ENCODE measurements around the gene ATP10A. TPM values are rescaled to one million over a fixed set of nuclear protein-coding genes. Genes with fewer than 3 reads are reported as not detected.

ATP10A gene
- total RNA-seq, 1 donor from 2014 or later, result 10.6 TPM

GRCh38 chr15:25742041-25742730 is 120.9 kb downstream of the ATP10A start:
- no peak for DNase-seq (ENCODE audit: low spot score)

- no peak for DNase-seq (ENCODE audit: low spot score)
Measured at GRCh38 chr15:25741256-25741580, 121.9 kb downstream of the ATP10A start.

- DNase-seq (ENCODE audit: low spot score), result no peak
Measured at GRCh38 chr15:25740383-25741255, 122.5 kb downstream of the ATP10A start.

GRCh38 chr15:25739687-25740121 is 123.4 kb downstream of the ATP10A start:
- DNase-seq (ENCODE audit: low spot score), result no peak

GRCh38 chr15:25738171-25738965 is 124.8 kb downstream of the ATP10A start:
- no peak for DNase-seq (ENCODE audit: low spot score)

GRCh38 chr15:25737218-25737643 is 125.9 kb downstream of the ATP10A start:
- no peak for DNase-seq (ENCODE audit: low spot score)

- DNase-seq (ENCODE audit: low spot score), result no peak
Measured at GRCh38 chr15:25736461-25736860, 126.7 kb downstream of the ATP10A start.

GRCh38 chr15:25735550-25736384 is 127.4 kb downstream of the ATP10A start:
- no peak for DNase-seq (ENCODE audit: low spot score)

GRCh38 chr15:25734680-25735355 is 128.3 kb downstream of the ATP10A start:
- DNase-seq (ENCODE audit: low spot score), result no peak

GRCh38 chr15:25733856-25734679 is 129.1 kb downstream of the ATP10A start:
- no peak for DNase-seq (ENCODE audit: low spot score)

GRCh38 chr15:25733036-25733855 is 129.9 kb downstream of the ATP10A start:
- DNase-seq (ENCODE audit: low spot score), result no peak

GRCh38 chr15:25732191-25732590 is 130.9 kb downstream of the ATP10A start:
- no peak for DNase-seq (ENCODE audit: low spot score)

- no peak for DNase-seq (ENCODE audit: low spot score)
Measured at GRCh38 chr15:25731411-25731810, 131.7 kb downstream of the ATP10A start.

GRCh38 chr15:25730918-25731317 is 132.2 kb downstream of the ATP10A start:
- no peak for DNase-seq (ENCODE audit: low spot score)

- peak; percentile 17 for DNase-seq (ENCODE audit: low spot score)
Measured at GRCh38 chr15:25728816-25729215, 134.3 kb downstream of the ATP10A start.

- peak; percentile 20 for DNase-seq (ENCODE audit: low spot score)
Measured at GRCh38 chr15:25727867-25728600, 135.1 kb downstream of the ATP10A start.

GRCh38 chr15:25727116-25727515 is 136.0 kb downstream of the ATP10A start:
- peak; percentile 9 for DNase-seq (ENCODE audit: low spot score)

GRCh38 chr15:25725758-25726157 is 137.4 kb downstream of the ATP10A start:
- peak; percentile 24 for DNase-seq (ENCODE audit: low spot score)
